ENCODE data around the gene FBXO33. TPM values are rescaled to one million over a fixed set of nuclear protein-coding genes. Genes with fewer than 3 reads are reported as not detected.

Gene FBXO33
- polyA plus RNA-seq, 3 donors: 9.0 to 14.8 (median 14.1) TPM

GRCh38 chr14:39442293-39442692 is 10.1 kb upstream of the FBXO33 start:
- Histone ChIP-seq H3K9me3 (replicated peaks in 1 of 2; ENCODE audit: control insufficient read depth in 1 of 2, insufficient read depth in 1 of 2, low read length in 2 of 2) (peaks cover 13 to 19% of the 10 kb centered on the region in 2 donors), H3K4me1 (ENCODE audit: control insufficient read depth in 1 of 2, insufficient read depth in 2 of 2, low read length in 2 of 2) (no peaks in the 10 kb centered on the region), H3K27me3 (ENCODE audit: control insufficient read depth in 2 of 2, insufficient read depth in 2 of 2, low read length in 2 of 2) (no peaks in the 10 kb centered on the region), H3K79me2 (ENCODE audit: insufficient read depth, low read length) (no peaks in the 10 kb centered on the region), H3K4me3 (replicated peaks in 1 of 3; ENCODE audit: low read depth in 2 of 3, low read length in 3 of 3) (no peak overlapping the region), H3K36me3 (replicated peaks in 1 of 2; ENCODE audit: control insufficient read depth in 1 of 2, insufficient read depth in 2 of 2, low read length in 2 of 2) (no peaks in the 10 kb centered on the region), H2AFZ (ENCODE audit: insufficient read depth, low read depth, low read length, poor library complexity, severe bottlenecking) (no peak overlapping the region), H3K27ac (ENCODE audit: low read depth in 1 of 2, low read length in 2 of 2) (no peak overlapping the region), H3K9ac (ENCODE audit: insufficient read depth, low read length, poor library complexity, severe bottlenecking) (no peak overlapping the region), H3K4me2 (replicated peaks; ENCODE audit: extremely low read depth, low read length, poor library complexity, severe bottlenecking) (no peak overlapping the region), H4K20me1 (ENCODE audit: insufficient read depth, low read length) (no peaks in the 10 kb centered on the region)
- TF ChIP-seq CTCF (IDR thresholded peaks at IDR 0.05): no peak
- H3K4me1 Mint-ChIP-seq: no peaks in the 10 kb centered on the region
- WGBS (ENCODE audit: insufficient coverage): 99% methylated on average over 9 of the region's 14 CpGs
- H3K27me3 Mint-ChIP-seq (ENCODE audit: low read depth in 3 of 3): peaks cover 0 to 2% (median 0%) of the 10 kb centered on the region in 3 donors
- H3K9me3 Mint-ChIP-seq: peaks cover 7 to 19% (median 15%) of the 10 kb centered on the region in 7 donors
- no peak overlapping the region for H3K27ac Mint-ChIP-seq
- peaks cover 0 to 2% of the 10 kb centered on the region in 2 donors for H3K36me3 Mint-ChIP-seq
- no peak overlapping the region for H3K4me3 Mint-ChIP-seq
- DNase-seq: no peak
- intact Hi-C loops (cut with micrococcal nuclease): no loop called here

GRCh38 chr14:39441805-39442204 is 9.6 kb upstream of the FBXO33 start:
- H3K36me3 Mint-ChIP-seq: peaks cover 0 to 2% of the 10 kb centered on the region in 2 donors
- Histone ChIP-seq H2AFZ (ENCODE audit: insufficient read depth, low read depth, low read length, poor library complexity, severe bottlenecking) (no peak overlapping the region), H3K9me3 (replicated peaks in 1 of 2; ENCODE audit: control insufficient read depth in 1 of 2, insufficient read depth in 1 of 2, low read length in 2 of 2) (peaks cover 13 to 19% of the 10 kb centered on the region in 2 donors), H3K79me2 (ENCODE audit: insufficient read depth, low read length) (no peaks in the 10 kb centered on the region), H3K36me3 (replicated peaks in 1 of 2; ENCODE audit: control insufficient read depth in 1 of 2, insufficient read depth in 2 of 2, low read length in 2 of 2) (no peaks in the 10 kb centered on the region), H3K4me3 (replicated peaks in 1 of 3; ENCODE audit: low read depth in 2 of 3, low read length in 3 of 3) (no peak overlapping the region), H3K4me1 (ENCODE audit: control insufficient read depth in 1 of 2, insufficient read depth in 2 of 2, low read length in 2 of 2) (no peaks in the 10 kb centered on the region), H4K20me1 (ENCODE audit: insufficient read depth, low read length) (no peaks in the 10 kb centered on the region), H3K27me3 (ENCODE audit: control insufficient read depth in 2 of 2, insufficient read depth in 2 of 2, low read length in 2 of 2) (no peaks in the 10 kb centered on the region), H3K9ac (ENCODE audit: insufficient read depth, low read length, poor library complexity, severe bottlenecking) (no peak overlapping the region), H3K27ac (ENCODE audit: low read depth in 1 of 2, low read length in 2 of 2) (no peak overlapping the region), H3K4me2 (replicated peaks; ENCODE audit: extremely low read depth, low read length, poor library complexity, severe bottlenecking) (no peak overlapping the region)
- DNase-seq: no peak
- peaks cover 7 to 19% (median 15%) of the 10 kb centered on the region in 7 donors for H3K9me3 Mint-ChIP-seq
- 100% methylated on average over 2 of the region's 6 CpGs for WGBS (ENCODE audit: insufficient coverage)
- no peak for TF ChIP-seq CTCF (IDR thresholded peaks at IDR 0.05)
- intact Hi-C loops (cut with micrococcal nuclease): no loop called here
- H3K4me3 Mint-ChIP-seq: no peak overlapping the region
- H3K4me1 Mint-ChIP-seq: no peaks in the 10 kb centered on the region
- no peaks in the 10 kb centered on the region for H3K27me3 Mint-ChIP-seq (ENCODE audit: low read depth in 3 of 3)
- H3K27ac Mint-ChIP-seq: no peak overlapping the region
